Stimulated activated CD4-positive, alpha-beta T cell treated with anti-CD3 and anti-CD28 coated beads, Interleukin-15, amount 100 ng/mL, for 48 hours (primary cell): ENCODE data around the gene CHCT1.
"Not testable (repeated sequence)": the region's sequence is repeated elsewhere in the genome, so short reads cannot be mapped to it uniquely, and the experiment has no call there.

Source experiments
- DNase-seq, 2 donors: peaks; one replicate each; pipeline ENCODE4 v3.0.0-alpha.2; 2020; ENCODE audit warnings: low read depth in 2 of 2

CHCT1 gene

DNA sequence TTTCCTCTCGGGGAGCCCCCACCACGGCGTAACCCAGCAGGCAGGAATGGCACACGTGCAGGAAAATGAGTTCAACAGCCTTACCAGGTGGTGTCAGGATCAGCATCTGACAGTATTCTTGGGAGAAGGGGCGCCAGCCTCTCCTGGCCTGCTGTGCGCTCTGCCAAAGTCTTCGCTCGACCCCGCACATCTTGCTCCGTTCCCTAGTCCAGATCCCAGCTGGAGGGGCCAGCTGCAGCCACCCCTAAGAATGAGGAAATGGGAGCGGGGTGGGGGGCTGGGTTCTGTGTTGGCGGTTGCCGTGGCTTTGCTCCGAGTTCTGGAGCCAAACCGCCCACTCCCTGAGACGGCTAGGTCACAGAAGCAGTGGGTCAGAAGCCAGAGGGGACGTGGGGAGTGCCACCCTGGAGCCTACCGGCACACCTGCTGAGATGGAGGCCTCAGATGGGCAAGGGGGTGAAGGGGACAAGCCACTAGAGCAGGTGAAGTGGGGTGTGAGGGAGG, at the start of gene CHCT1:
Gene CHCT1 (plus strand): TSS at position 328 of the 504 bp plus-strand sequence. CDS start 104 bp downstream, at position 432.
- DNase-seq, result no peak

GRCh38 chr17:60372790-60373483, 49.4 kb upstream of the CHCT1 start:
- no peak for DNase-seq

DNA sequence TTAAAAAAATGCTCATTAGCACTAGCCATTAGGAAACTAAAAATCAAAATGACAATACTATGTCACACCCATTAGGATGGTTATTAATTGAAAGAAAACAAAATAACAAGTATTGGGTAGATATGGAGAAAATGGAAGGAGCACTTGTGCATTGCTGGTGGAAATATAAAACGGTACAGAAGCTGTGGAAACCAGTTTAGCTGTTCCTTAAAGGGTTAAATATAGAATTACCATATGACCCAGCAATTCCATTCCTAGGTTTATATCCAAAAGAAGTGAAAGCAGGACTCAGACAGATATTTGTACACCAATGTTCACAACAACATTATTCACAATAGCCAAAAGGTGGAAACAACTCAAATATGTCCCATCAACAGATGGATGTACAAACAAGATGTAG, 44.1 kb upstream of the CHCT1 start:
- DNase-seq, result not testable (repeated sequence)

- DNase-seq, result not testable (repeated sequence)
Measured at GRCh38 chr17:60379461-60379860, 42.8 kb upstream of the CHCT1 start.

DNA sequence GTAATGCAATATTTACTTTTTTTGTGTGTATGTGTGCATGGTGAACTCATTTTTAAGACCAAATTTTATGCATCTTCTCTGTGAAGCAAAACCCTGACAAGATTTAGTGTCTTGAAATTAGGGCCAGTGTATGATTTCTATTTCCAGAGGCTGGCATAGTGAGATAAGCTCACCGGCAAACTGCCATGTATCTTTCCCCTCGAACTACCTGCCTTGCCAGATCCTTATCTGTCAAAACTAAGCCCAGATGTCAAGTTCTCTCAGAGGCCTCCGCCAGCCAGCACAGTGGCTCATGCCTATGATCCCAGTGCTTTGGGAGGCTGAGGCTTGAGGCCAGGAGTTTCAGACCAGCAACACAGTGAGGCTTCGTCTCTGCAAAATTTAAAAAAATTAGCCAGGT, 40.3 kb upstream of the CHCT1 start:
- DNase-seq, result no peak

DNA sequence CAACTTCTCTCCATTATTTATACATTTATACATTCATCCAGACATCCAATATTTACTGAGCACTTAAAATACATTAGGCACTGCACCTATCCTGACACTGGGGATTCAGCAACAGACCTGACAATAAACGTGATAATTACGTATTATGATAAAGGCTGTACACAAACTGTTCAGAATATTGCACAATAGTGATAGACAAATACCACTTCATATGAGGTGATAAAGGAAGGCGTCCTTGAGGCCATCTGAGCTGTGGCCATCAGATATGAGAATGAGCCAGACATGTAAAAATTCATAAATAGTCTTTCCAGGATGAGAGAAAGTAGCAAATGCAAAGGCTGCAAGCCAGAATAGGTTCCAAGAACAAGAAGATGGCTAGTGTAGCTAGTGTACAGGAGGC, 38.9 kb upstream of the CHCT1 start:
- DNase-seq, result no peak

DNA sequence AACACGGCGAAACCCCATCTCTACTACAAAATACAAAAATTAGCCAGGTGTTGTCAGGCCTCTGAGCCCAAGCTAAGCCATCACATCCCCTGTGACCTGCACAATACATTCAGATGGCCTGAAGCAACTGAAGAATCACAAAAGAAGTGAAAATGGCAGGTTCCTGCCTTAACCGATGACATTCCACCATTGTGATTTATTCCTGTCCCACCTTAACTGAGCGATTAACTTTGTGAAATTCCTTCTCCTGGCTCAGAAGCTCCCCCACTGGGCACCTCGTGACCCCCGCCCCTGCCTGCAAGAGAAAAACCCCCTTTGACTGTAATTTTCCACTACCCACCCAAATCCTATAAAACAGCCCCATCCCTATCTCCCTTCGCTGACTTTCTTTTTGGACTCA, 37.4 kb upstream of the CHCT1 start:
- not testable (repeated sequence) for DNase-seq

DNA sequence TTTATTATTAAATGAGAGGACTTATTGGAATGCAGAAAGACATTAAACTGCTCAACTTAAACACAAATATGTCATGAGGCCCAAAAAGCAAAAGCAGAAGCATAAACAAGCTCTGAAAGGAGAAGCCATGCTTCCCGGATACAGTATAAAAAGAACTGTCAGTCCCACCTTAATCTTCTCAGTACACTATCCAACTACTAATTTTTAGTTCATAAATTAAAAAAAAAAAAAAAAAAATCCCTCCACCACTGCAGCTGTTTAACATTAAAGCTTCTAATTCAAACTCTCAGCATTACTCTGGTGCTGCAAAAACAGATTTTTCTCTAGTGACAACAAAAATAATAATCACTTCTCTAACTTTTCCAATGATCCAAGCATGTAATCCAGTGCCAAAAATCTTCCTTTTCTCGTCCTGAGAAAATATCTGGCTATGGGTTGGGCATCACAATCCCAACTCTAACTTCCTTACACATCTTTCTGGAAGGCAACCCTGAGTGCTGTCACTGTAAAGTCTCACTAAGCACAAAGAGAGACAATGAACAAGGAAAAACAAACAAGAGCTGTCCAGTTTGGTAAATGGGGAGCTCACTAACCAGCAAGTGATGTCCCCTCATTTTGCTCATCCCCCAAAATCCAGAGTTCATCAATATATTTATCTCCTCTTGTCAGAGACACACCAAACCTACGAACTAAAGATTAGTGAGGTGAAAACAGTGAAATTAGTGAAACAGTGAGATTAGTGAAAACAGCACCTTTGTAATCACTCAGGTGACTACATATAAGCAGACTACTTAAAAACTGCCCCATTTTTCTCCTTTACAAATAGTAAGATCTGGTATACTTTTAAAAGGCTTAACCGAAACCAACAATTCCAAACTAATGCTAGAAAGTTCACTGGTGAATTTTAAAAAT, 35.9 kb upstream of the CHCT1 start:
- DNase-seq, result no peak

DNA sequence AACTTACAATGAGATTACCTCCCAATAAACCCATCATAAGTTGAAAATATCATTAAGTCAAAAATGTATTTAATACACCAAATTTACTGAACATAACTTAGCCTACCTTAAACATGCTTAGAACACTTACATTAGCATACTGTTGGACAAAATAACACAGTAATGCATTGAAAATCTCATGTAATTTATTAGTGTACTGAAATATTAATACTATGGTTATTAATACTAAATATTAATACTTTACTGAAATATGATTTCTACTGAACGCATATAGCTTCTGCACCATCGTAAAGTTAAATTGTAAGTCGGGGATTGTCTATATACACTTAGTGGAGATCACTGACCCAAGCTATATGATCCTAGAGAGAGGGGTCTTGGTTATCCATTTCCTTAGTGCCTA, 34.6 kb upstream of the CHCT1 start:
- DNase-seq, result no peak

GRCh38 chr17:60388742-60389141, 33.5 kb upstream of the CHCT1 start:
- no peak for DNase-seq

DNA sequence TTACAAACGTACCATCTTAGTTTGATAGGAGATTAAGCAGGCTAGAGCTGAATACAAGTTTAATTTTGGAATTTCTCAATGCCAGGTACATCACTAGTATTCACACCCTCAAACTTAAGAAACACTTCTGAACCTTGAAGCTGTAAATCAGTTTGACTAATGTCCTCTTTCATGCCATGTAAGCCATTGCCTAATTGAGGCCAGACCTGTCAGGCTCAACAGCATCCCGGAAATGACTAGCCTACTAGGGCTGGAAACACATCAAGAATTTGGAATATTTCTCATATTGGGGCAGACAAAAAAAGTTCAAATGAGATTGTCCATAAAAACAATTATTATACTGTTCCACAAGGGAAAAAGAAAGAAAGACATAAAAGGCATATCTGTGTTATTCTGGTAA, 32.1 kb upstream of the CHCT1 start:
- DNase-seq, result no peak

DNA sequence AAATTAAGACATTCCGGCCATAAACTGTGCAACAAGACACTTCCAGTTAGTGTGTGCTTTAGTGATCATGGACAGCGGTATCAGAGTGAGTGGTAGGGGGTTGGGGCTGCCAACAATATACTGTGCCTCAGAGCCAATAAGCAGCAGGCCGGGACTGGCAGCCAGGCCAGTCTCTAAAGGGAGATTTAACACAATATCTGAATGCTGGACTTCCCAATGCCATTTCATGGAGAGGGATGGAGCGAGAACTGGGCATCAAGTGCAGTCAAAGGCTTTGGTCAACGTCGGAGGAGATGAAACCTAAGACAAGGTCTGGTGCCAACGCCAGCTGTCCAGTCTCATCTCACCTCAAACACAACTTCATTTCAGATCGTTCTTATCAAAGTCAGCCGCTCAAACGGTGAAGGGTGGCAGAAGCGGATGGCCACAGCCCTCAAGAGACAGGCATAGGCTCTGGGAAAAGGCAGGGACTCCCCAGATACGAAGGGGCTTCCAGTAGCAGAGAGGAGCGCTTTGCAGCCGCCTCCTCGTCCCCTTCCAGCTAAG, 31.3 kb upstream of the CHCT1 start:
- no peak for DNase-seq

GRCh38 chr17:60391471-60392041, 30.7 kb upstream of the CHCT1 start:
- peak in 1 of 2 donors; percentile 36 for DNase-seq

GRCh38 chr17:60392042-60392844, 30.0 kb upstream of the CHCT1 start, which contains the start of gene USP32:
Gene USP32 (minus strand): TSS chr17:60392133. CDS start chr17:60391939, 194 bp downstream.
- DNase-seq, result peak; percentile 95 to 99

DNA sequence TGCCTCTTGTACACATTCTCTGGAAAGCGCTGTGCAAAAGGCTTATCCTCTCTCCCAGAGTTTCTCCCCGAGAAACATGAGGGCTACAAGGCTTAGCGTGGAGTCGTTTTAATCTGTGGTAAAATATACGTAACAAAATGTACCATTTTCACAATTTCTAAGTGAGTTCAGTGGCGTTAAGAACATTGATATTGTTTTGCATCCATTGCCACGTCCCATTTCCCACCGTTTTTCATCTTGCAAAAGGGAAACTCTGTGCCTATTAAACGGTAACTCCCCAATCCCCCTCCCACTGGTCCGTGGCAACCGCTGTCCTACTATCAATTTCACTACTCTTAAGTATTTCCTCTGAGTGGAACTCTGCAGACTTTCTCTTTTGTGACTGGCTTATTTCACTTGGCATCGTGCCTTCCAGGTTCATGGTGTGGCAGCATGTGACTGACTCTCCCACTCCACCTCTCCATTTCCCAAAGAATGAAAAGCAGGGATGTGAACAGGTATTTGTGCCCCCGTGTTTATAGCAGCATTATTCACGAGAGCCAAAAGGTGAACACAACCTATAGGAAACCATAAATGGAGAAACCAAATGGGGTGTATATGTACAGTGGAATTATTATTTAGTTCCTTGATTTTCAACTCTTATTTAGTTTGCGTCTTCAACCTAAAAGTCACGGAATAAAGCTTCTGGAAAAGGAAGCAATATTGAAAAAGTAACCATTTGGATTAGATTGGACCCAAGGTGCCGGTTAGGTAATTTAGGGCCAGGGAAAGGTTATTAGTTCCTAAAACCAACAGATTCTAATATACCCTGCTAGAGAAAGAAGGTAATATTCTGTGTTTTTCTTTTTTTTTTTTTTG, 29.2 kb upstream of the CHCT1 start:
- peak in 1 of 2 donors; percentile 26 for DNase-seq

DNA sequence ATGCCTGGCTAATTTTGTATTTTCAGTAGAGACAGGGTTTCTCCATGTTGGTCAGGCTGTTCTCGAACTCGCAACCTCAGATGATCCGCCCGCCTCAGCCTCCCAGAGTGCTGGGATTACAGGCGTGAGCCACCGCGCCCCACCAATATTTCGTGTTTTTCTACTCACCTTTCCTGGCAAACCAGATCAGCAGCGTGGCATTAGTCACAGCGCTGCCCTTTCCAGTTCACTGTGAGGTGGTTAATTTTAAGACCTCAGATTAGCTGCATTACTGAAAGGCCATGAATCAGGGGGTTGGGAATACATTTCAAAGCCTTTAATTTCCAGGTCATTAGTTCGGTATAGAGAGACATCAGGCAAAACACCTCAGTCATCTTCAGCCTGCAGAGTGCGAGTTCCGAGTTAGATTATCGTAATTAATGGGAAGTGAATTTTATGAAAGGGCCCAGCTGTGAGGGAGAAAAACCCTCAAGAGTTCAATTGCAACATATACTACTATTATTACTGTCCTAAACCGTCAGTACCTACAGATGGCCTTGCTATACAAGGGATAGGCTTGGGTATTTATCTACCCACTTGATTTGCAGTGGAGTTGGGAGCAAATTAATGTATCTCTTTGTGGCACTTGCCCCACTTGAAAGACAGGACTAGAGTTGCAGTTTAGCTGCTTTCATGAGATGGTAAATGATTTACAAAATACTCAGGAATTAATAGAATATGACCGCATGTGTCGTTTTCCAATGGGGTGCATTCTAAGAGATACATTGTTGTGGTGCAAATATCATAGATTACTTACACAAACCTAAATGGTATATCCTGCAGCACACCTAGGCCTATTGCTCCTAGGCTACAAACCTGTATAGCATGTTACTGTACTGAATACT, 28.2 kb upstream of the CHCT1 start:
- no peak for DNase-seq

- DNase-seq, result no peak
Measured at GRCh38 chr17:60395508-60396065, 26.7 kb upstream of the CHCT1 start.

GRCh38 chr17:60396412-60396811, 25.9 kb upstream of the CHCT1 start:
- DNase-seq, result no peak
